CD8-positive, alpha-beta memory T cell (primary cell): ENCODE measurements around the gene EZR. TPM values are rescaled to one million over a fixed set of nuclear protein-coding genes. Genes with fewer than 3 reads are reported as not detected.

Experiments used
- CTCF ChIA-PET: fragments of 350-600 bp; sonication (Branson Sonifier 250); formaldehyde crosslinking; loops from one replicate; lab custom pipeline; 2021; ENCODE audit warnings: antibody characterized with exemption; lab: Charles Lee
- POLR2A ChIA-PET: fragments of 350-600 bp; sonication (Branson Sonifier 250); formaldehyde crosslinking; loops from one replicate; lab custom pipeline; 2021; ENCODE audit warnings: antibody characterized with exemption; lab: Charles Lee
- DNase-seq, 5 donors: peaks; one replicate each; pipeline versions ENCODE4 v3.0.0 to v3.0.0-alpha.2; 2020 to 2022; ENCODE audit warnings: mixed read lengths in 1 of 5
- H3K27ac ChIP-seq: one replicate; pipeline ENCODE4 v1.7.0; 2013; ENCODE audit warnings: low read depth, mild to moderate bottlenecking, low read length, moderate library complexity
- H3K27me3 ChIP-seq: 2 replicates; pipeline ENCODE4 v1.7.0; 2013; ENCODE audit warnings: low read length, mild to moderate bottlenecking; ENCODE audit not compliant: insufficient read depth, poor library complexity, severe bottlenecking
- H3K36me3 ChIP-seq: 2 replicates; pipeline ENCODE4 v1.7.0; 2013; ENCODE audit warnings: mild to moderate bottlenecking, low read length, moderate library complexity; ENCODE audit not compliant: insufficient read depth
- H3K4me1 ChIP-seq: 2 replicates; pipeline ENCODE4 v1.7.0; 2013; ENCODE audit warnings: mild to moderate bottlenecking, low read length, moderate library complexity; ENCODE audit not compliant: insufficient read depth
- H3K4me3 ChIP-seq: 2 replicates; pipeline ENCODE4 v1.7.0; 2013; ENCODE audit warnings: mild to moderate bottlenecking, low read length
- H3K9me3 ChIP-seq: 2 replicates; pipeline ENCODE4 v1.7.0; 2013; ENCODE audit warnings: mild to moderate bottlenecking, low read length
- H3K27ac Mint-ChIP-seq, 8 donors: one replicate each; pipeline ENCODE4 v1.8.0; 2020 to 2021; ENCODE audit warnings: mixed read lengths in 8 of 8, mild to moderate bottlenecking in 6 of 8, inconsistent platforms in 3 of 8, moderate library complexity in 3 of 8
- H3K27me3 Mint-ChIP-seq, 2 donors: one replicate each; pipeline ENCODE4 v1.8.0; 2020 to 2021; ENCODE audit warnings: mixed read lengths in 2 of 2, mild to moderate bottlenecking in 1 of 2, moderate library complexity in 1 of 2
- H3K36me3 Mint-ChIP-seq, 3 donors: one replicate each; pipeline ENCODE4 v1.8.0; 2020 to 2021; ENCODE audit warnings: mixed read lengths in 3 of 3, inconsistent platforms in 1 of 3, mild to moderate bottlenecking in 1 of 3
- H3K4me1 Mint-ChIP-seq, 3 donors: one replicate each; pipeline ENCODE4 v1.8.0; 2020 to 2021; ENCODE audit warnings: mixed read lengths in 3 of 3, inconsistent platforms in 1 of 3, mild to moderate bottlenecking in 1 of 3
- H3K4me3 Mint-ChIP-seq, 7 donors: one replicate each; pipeline ENCODE4 v1.8.0; 2020 to 2021; ENCODE audit warnings: mixed read lengths in 7 of 7, mild to moderate bottlenecking in 6 of 7, moderate library complexity in 4 of 7, inconsistent platforms in 2 of 7
- H3K9me3 Mint-ChIP-seq, 5 donors: one replicate each; pipeline ENCODE4 v1.8.0; 2020 to 2022; ENCODE audit warnings: mixed read lengths in 5 of 5, mild to moderate bottlenecking in 3 of 5, moderate library complexity in 2 of 5, inconsistent platforms in 1 of 5
- polyA plus RNA-seq: library from polyadenylated mRNA; unstranded; fragments of 300-500 nt; fragmentation: Illumina TruSeq; gene quantifications from one replicate; pipeline ENCODE4 v1.2.3, GENCODE V29; 2021
- total RNA-seq, 2 experiments: library from RNA; stranded (reverse); gene quantifications; one replicate each; pipeline ENCODE4 v1.2.3, GENCODE V29; 2021

Gene EZR
- total and polyA plus RNA-seq, 3 experiments from 2014 or later: 296 to 325 (median 299) TPM

GRCh38 chr6:158849899-158850806 is 31.0 kb upstream of the EZR start:
- no peaks in the 10 kb centered on the region for H3K27me3 ChIP-seq
- no peaks in the 10 kb centered on the region for H3K9me3 Mint-ChIP-seq
- H3K4me3 Mint-ChIP-seq: peak overlapping the region; percentile 58 to 84 (median 76)
- H3K4me3 ChIP-seq: peak overlapping the region; percentile 3
- peak overlapping the region in 5 of 8 donors; percentile 98 to 100 (median 99) for H3K27ac Mint-ChIP-seq
- CTCF ChIA-PET: interaction anchor here (0.9 to 1.3 kb wide), 2 partner anchors 19 to 20 kb away, joined by 4 read pairs; no protein-coding TSS in a partner anchor
- POLR2A ChIA-PET: interaction anchor here (0.7 to 5.4 kb wide), 3 partner anchors 18 to 28 kb away, joined by 3 to 186 read pairs (median 3); no protein-coding TSS in a partner anchor
- H3K27ac ChIP-seq: peak overlapping the region; percentile 95
- H3K9me3 ChIP-seq: no peaks in the 10 kb centered on the region
- peaks cover 0 to 2% of the 10 kb centered on the region in 2 donors for H3K27me3 Mint-ChIP-seq
- no peaks in the 10 kb centered on the region for H3K36me3 ChIP-seq
- DNase-seq: peak; percentile 38 to 85 (median 73)
- H3K4me1 ChIP-seq: peaks cover 50% of the 10 kb centered on the region
- no peaks in the 10 kb centered on the region for H3K36me3 Mint-ChIP-seq
- H3K4me1 Mint-ChIP-seq: peaks cover 0 to 29% (median 29%) of the 10 kb centered on the region in 3 donors

DNA sequence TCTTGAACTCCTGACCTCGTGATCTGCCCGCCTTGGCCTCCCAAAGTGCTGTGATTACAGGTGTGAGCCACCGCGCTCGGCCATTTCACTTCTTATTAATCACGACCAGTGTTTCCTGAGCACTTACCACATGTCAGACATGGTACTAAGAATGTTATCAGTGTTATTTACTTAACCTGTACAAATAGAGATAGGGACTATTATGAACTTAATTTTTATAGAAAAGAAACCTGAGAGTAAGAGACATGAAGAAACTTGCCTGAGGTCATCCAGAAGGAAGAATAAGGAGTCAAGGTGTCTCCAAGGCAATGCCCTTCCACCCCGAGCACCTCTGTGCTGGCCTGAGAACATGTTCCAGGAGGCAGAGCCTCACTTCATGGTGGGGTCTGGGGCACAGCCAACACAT is 29.3 kb upstream of the EZR start:
- Histone ChIP-seq H3K36me3 (no peaks in the 10 kb centered on the region), H3K4me1 (peaks cover 34% of the 10 kb centered on the region), H3K27me3 (no peaks in the 10 kb centered on the region), H3K27ac (no peak overlapping the region), H3K4me3 (no peak overlapping the region), H3K9me3 (no peaks in the 10 kb centered on the region)
- H3K36me3 Mint-ChIP-seq: no peaks in the 10 kb centered on the region
- CTCF ChIA-PET: no interaction called here
- DNase-seq: no peak
- H3K9me3 Mint-ChIP-seq: no peaks in the 10 kb centered on the region
- POLR2A ChIA-PET: no interaction called here
- no peak overlapping the region for H3K4me3 Mint-ChIP-seq
- H3K4me1 Mint-ChIP-seq: peaks cover 0 to 29% (median 29%) of the 10 kb centered on the region in 3 donors
- H3K27me3 Mint-ChIP-seq: peaks cover 0 to 2% of the 10 kb centered on the region in 2 donors
- peak overlapping the region in 6 of 8 donors; percentile 19 to 100 (median 96) for H3K27ac Mint-ChIP-seq

- H3K9me3 ChIP-seq: no peaks in the 10 kb centered on the region
- Mint-ChIP-seq H3K27ac (peak overlapping the region in 6 of 8 donors; percentile 34 to 99 (median 76)), H3K4me3 (no peak overlapping the region), H3K36me3 (peaks cover 0 to 2% (median 0%) of the 10 kb centered on the region in 3 donors), H3K4me1 (peaks cover 0 to 29% (median 29%) of the 10 kb centered on the region in 3 donors), H3K27me3 (peaks cover 0 to 2% of the 10 kb centered on the region in 2 donors), H3K9me3 (peaks cover 0 to 1% (median 0%) of the 10 kb centered on the region in 5 donors)
- no peaks in the 10 kb centered on the region for H3K36me3 ChIP-seq
- POLR2A ChIA-PET: no interaction called here
- no peak for DNase-seq
- CTCF ChIA-PET: interaction anchor here (1.3 kb wide), 1 partner anchor 13 kb away, joined by 3 read pairs; no protein-coding TSS in a partner anchor
- peaks cover 28% of the 10 kb centered on the region for H3K4me1 ChIP-seq
- no peak overlapping the region for H3K27ac ChIP-seq
- no peak overlapping the region for H3K4me3 ChIP-seq
- H3K27me3 ChIP-seq: no peaks in the 10 kb centered on the region
Measured at GRCh38 chr6:158847786-158848185, 28.6 kb upstream of the EZR start.

- Histone ChIP-seq H3K27me3 (no peaks in the 10 kb centered on the region), H3K4me1 (peaks cover 21% of the 10 kb centered on the region), H3K9me3 (no peaks in the 10 kb centered on the region), H3K36me3 (no peaks in the 10 kb centered on the region), H3K4me3 (no peak overlapping the region), H3K27ac (no peak overlapping the region)
- ChIA-PET CTCF (interaction anchor here (1.3 kb wide), 1 partner anchor 12 kb away, joined by 3 read pairs; no protein-coding TSS in a partner anchor), POLR2A (no interaction called here)
- peak overlapping the region in 4 of 8 donors; percentile 6 to 84 (median 43) for H3K27ac Mint-ChIP-seq
- H3K9me3 Mint-ChIP-seq: peaks cover 0 to 3% (median 0%) of the 10 kb centered on the region in 5 donors
- H3K4me1 Mint-ChIP-seq: peaks cover 0 to 29% (median 28%) of the 10 kb centered on the region in 3 donors
- H3K36me3 Mint-ChIP-seq: peaks cover 0 to 4% (median 0%) of the 10 kb centered on the region in 3 donors
- H3K4me3 Mint-ChIP-seq: no peak overlapping the region
- DNase-seq: no peak
- peaks cover 0 to 2% of the 10 kb centered on the region in 2 donors for H3K27me3 Mint-ChIP-seq
Measured at GRCh38 chr6:158847012-158847529, 27.9 kb upstream of the EZR start.

DNA sequence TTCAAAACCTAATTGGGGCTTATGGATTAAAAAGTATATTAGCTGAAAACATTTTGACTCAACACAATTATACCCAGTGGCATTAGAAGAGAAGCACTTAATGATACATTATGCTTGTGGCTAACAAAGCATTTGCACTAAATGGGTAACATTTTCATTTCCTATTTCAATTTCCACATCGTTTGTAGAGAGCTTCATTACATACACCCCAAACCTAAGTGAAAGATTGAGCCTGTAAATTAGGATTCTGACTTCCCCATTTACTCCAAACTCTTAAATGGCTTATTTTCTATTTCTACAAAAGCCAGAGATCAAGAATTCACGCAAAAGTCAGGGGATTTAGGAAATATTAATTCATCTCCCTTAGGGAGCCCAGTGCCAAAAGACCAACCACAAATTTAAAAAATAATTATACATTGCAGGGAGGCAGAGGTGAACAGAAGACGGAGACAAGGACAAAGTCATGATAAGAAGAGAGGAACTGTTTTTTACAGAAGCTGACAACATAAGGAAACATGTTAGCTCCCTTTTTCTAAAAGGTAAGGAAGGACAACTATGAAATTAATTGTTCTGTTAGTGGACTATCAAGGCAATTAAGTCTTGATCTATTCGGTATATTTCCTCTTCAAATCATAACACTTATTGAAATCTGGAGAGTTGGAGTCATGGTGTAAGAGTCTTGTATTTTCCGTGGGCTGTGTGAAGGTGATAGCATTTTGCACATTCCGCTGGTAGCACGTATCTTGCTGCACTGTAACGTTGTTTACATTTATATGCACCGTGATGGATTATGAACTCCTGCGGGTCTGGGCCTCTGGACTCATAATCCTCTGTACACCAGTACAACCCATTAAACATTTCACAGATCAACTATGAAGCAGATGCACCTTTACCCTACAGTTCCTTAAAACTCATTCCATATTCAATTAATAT is 24.8 kb upstream of the EZR start:
- ChIA-PET POLR2A (interaction anchor here (0.7 kb wide), 2 partner anchors 17 to 38 kb away, joined by 3 to 5 read pairs; no protein-coding TSS in a partner anchor), CTCF (interaction anchor here (0.6 to 0.9 kb wide), 2 partner anchors 10 to 93 kb away, joined by 3 read pairs; no protein-coding TSS in a partner anchor)
- Mint-ChIP-seq H3K4me1 (peaks cover 0 to 6% (median 4%) of the 10 kb centered on the region in 3 donors), H3K27ac (peak overlapping the region in 4 of 8 donors; percentile 23 to 64 (median 39)), H3K4me3 (no peak overlapping the region), H3K36me3 (peaks cover 0 to 9% (median 0%) of the 10 kb centered on the region in 3 donors), H3K27me3 (peaks cover 0 to 2% of the 10 kb centered on the region in 2 donors), H3K9me3 (peaks cover 2 to 4% (median 3%) of the 10 kb centered on the region in 5 donors)
- no peaks in the 10 kb centered on the region for H3K27me3 ChIP-seq
- no peaks in the 10 kb centered on the region for H3K9me3 ChIP-seq
- peak overlapping the region; percentile 39 for H3K27ac ChIP-seq
- no peak for DNase-seq
- H3K36me3 ChIP-seq: no peaks in the 10 kb centered on the region
- no peaks in the 10 kb centered on the region for H3K4me1 ChIP-seq
- H3K4me3 ChIP-seq: no peak overlapping the region

DNA sequence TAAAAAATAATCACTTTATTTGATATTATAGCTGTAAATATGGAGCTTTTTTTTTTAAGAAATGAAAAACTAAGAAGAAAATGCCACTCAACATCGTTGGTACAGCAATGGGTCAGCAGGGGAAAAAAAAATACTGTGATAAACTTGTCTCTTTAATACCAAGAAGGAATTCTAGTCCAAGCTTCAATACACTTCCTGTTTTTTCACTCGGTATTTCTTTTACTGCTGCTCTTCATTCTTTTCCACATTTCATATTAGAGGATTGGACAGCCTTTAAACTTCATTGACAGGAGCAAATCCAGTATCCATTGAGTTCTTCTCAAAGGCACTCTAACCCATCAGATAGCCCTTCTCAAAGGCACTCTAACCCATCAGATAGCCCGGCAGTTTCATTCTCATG is 22.2 kb upstream of the EZR start:
- no peak overlapping the region for H3K4me3 ChIP-seq
- H3K9me3 ChIP-seq: no peaks in the 10 kb centered on the region
- H3K4me1 Mint-ChIP-seq: no peaks in the 10 kb centered on the region
- peaks cover 2 to 4% (median 3%) of the 10 kb centered on the region in 5 donors for H3K9me3 Mint-ChIP-seq
- H3K4me3 Mint-ChIP-seq: no peak overlapping the region
- no peak for DNase-seq
- ChIA-PET POLR2A (no interaction called here), CTCF (interaction anchor here (1.0 kb wide), 1 partner anchor 131 kb away, joined by 3 read pairs; no protein-coding TSS in a partner anchor)
- no peak overlapping the region for H3K27ac Mint-ChIP-seq
- no peaks in the 10 kb centered on the region for H3K36me3 ChIP-seq
- H3K27me3 Mint-ChIP-seq: peaks cover 0 to 2% of the 10 kb centered on the region in 2 donors
- H3K27me3 ChIP-seq: no peaks in the 10 kb centered on the region
- H3K27ac ChIP-seq: no peak overlapping the region
- no peaks in the 10 kb centered on the region for H3K4me1 ChIP-seq
- H3K36me3 Mint-ChIP-seq: peaks cover 0 to 9% (median 0%) of the 10 kb centered on the region in 3 donors

DNA sequence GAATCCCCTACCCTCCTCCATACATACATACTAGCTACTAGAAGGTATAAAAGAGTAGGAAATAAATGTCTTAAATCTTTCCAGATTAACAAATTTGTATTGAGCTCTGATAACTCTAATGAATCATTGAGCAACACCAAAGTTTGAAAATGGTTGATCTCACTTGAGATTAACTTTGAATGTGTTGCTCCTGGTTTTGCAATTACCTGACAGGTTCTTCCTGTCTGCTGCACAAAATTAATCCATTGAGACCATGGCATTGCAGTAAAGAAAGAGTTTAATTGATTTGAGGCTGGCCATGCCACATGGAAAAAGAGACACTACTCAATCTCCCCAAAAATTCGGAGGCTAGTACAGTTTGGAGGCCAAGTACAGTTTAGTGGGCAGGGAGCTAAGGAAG is 21.3 kb upstream of the EZR start:
- POLR2A ChIA-PET: no interaction called here
- Mint-ChIP-seq H3K4me1 (no peaks in the 10 kb centered on the region), H3K27me3 (peaks cover 0 to 2% of the 10 kb centered on the region in 2 donors), H3K36me3 (peaks cover 0 to 9% (median 0%) of the 10 kb centered on the region in 3 donors), H3K4me3 (no peak overlapping the region), H3K9me3 (peaks cover 2 to 4% (median 3%) of the 10 kb centered on the region in 5 donors), H3K27ac (peak overlapping the region in 3 of 8 donors; percentile 17 to 81 (median 29))
- Histone ChIP-seq H3K27me3 (no peaks in the 10 kb centered on the region), H3K4me3 (no peak overlapping the region), H3K36me3 (no peaks in the 10 kb centered on the region), H3K4me1 (no peaks in the 10 kb centered on the region), H3K27ac (no peak overlapping the region), H3K9me3 (no peaks in the 10 kb centered on the region)
- no peak for DNase-seq
- CTCF ChIA-PET: no interaction called here
